ENCODE results near the gene BRIP1.

Gene BRIP1

DNA sequence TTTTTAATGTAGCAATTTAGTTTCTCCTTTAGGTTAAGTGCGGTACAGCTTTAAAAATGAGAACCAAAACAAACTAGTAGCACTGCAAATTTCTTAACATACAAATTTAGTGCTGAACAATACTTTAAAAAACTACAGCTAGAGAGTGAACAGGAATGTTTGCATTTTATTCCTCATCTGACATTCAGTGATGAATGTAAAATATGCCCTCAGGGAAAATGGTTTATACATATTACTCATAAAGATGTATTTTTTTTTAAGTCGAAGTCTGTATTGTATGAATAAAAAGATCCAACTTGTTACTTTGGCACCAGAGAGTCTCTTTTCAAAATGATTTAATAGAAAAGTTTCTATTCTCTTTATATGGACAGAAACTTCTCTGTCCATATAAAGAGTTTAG lies 96.8 kb downstream of the BRIP1 start:
- TF ChIP-seq CTCF (conservative IDR thresholded peaks at IDR 0.05) = no peak
- H3K27ac ChIP-seq = no peak overlapping the region

DNA sequence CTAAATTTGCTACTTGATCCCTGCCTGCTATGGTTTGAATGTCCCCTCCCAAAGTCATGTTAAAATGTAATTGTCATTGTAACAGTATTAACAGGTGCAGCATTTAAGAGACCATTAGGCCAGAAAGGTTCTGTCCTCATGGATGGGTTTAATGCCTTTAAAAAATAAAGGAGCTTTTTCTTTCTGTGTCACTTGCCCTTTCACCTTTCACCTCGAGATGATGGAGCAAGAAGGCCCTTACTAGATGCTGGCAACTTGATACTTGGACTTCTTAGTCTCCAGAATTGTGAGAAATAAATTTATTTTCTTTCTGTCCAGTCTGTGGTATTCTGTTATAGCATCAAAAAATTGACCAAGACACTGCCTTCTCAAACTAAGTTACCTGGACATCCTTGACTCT lies 98.5 kb downstream of the BRIP1 start:
- no peak for TF ChIP-seq CTCF (conservative IDR thresholded peaks at IDR 0.05)
- H3K27ac ChIP-seq = no peak overlapping the region

DNA sequence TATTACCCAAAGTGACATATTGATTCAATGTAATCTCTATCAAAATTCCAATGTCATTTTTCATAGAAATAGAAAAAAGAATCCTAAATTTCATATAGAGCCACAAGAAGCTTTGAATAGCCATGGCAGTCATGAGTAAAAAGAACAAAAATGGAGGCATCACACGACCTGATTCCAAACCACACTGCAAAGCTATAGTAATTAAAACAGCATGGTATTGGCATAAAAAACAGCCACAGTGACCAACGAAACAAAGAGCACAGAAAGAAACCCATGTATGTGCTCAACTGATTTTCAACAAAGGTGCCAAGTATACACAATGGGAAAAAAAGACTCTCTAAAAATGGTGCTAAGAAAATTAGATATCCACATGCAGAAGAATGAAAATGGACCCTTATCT lies 101.5 kb downstream of the BRIP1 start:
- no peak for TF ChIP-seq CTCF (conservative IDR thresholded peaks at IDR 0.05)
- H3K27ac ChIP-seq = no peak overlapping the region

GRCh38 chr17:61759362-61759761 lies 104.0 kb downstream of the BRIP1 start:
- H3K27ac ChIP-seq = no peak overlapping the region
- no peak for TF ChIP-seq CTCF (conservative IDR thresholded peaks at IDR 0.05)

GRCh38 chr17:61758430-61758829 lies 104.9 kb downstream of the BRIP1 start:
- no peak for TF ChIP-seq CTCF (conservative IDR thresholded peaks at IDR 0.05)
- no peak overlapping the region for H3K27ac ChIP-seq

DNA sequence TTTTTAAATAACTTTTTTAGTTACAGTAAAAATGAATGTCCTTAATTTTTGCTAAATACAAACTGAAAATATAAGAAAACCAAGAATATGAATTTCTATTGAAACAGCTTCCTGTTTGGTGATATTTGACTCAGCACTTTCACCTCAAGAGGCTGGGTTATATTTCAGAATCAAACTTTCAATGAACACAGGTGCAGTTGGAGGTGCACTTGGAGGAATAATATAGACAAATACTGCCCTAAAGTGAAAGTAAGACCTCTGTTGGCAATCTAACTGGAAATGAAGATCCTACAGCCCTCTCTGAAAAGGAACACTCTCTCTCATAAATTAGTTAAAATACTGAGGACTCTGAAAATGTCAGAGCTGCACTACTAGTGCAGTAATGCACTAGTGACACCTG lies 106.2 kb downstream of the BRIP1 start:
- H3K27ac ChIP-seq = no peak overlapping the region
- TF ChIP-seq CTCF (conservative IDR thresholded peaks at IDR 0.05) = no peak

- TF ChIP-seq CTCF (conservative IDR thresholded peaks at IDR 0.05) = no peak
- H3K27ac ChIP-seq = no peak overlapping the region
These were observed 106.8 kb downstream of the BRIP1 start for GRCh38 chr17:61756561-61756960.

DNA sequence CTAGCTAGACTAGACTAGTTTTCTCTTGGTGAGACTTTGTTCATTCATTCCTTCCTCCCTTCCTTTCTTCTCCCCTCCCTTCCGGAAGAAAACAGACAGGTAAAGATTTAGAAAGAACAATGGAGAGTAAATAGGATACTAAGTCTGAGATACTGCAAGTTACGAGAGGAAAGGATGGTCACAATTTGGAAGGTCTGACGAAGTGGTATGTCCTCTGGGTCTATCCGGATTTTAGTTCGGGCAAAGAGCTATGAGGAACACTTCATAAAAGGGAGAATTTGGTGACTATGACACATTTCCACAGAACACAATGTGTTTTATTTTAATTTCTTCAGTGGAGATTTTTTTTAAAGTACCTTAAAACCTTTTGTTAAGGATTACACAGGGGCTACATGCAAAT lies 107.7 kb downstream of the BRIP1 start:
- TF ChIP-seq CTCF (conservative IDR thresholded peaks at IDR 0.05) = no peak
- H3K27ac ChIP-seq = no peak overlapping the region

Measured in VCaP (cell line).